ENCODE data around the gene MSRB3. TPM values are rescaled to one million over a fixed set of nuclear protein-coding genes. Genes with fewer than 3 reads are reported as not detected.

MSRB3 gene
- total and polyA plus RNA-seq, 2 of the 8 experiments (the other 6 are each of a cell fraction or from before 2014, with no cell fraction given) = 0.32 to 1.2 TPM

- TF ChIP-seq EZH2 (IDR thresholded peaks at IDR 0.05; ENCODE audit: low read depth, low read length, severe bottlenecking) = no peak
- TF ChIP-seq POLR2A (IDR thresholded peaks at IDR 0.05; ENCODE audit: control extremely low read depth in 1 of 2, low read depth in 2 of 2, low read length in 2 of 2) = no peak
- TF ChIP-seq ATF2 (IDR thresholded peaks at IDR 0.05; ENCODE audit: low read length) = no peak
- no peak for TF ChIP-seq SIN3A (conservative IDR thresholded peaks at IDR 0.05 in 1 of 2, IDR thresholded peaks at IDR 0.05 in 1 of 2; ENCODE audit: low read depth in 1 of 2, low read length in 2 of 2)
- TF ChIP-seq CHD1 (IDR thresholded peaks at IDR 0.05; ENCODE audit: low read depth, low read length) = no peak
- TF ChIP-seq CBX8 (IDR thresholded peaks at IDR 0.05; ENCODE audit: borderline replicate concordance, low read depth, low read length) = no peak
- TF ChIP-seq PHF8 (conservative IDR thresholded peaks at IDR 0.05; ENCODE audit: low read depth, low read length) = no peak
Measured at GRCh38 chr12:65237153-65237552, 41.3 kb upstream of the MSRB3 start (continued).
